Duodenal mucosa (tissue), 2 donors: ENCODE results near the gene LIFR.
A peak's percentile ranks its signal among the peaks of the same experiment; 100 is the strongest.

Source experiments
- H3K27ac ChIP-seq: one replicate; pipeline ENCODE4 v1.7.0; 2013; ENCODE audit warnings: low read depth, low read length
- H3K27me3 ChIP-seq, 2 donors: one replicate each; pipeline ENCODE4 v1.7.0; 2013; ENCODE audit warnings: low read length in 2 of 2, control low read depth in 1 of 2; ENCODE audit not compliant: insufficient read depth in 2 of 2, control insufficient read depth in 1 of 2
- H3K36me3 ChIP-seq, 2 donors: one replicate each; pipeline ENCODE4 v1.7.0; 2013; ENCODE audit warnings: low read length in 2 of 2, control low read depth in 1 of 2; ENCODE audit not compliant: insufficient read depth in 2 of 2, control insufficient read depth in 1 of 2
- H3K4me1 ChIP-seq, 2 donors: one replicate each; pipeline ENCODE4 v1.7.0; 2013; ENCODE audit warnings: low read length in 2 of 2, control low read depth in 1 of 2; ENCODE audit not compliant: insufficient read depth in 2 of 2, control insufficient read depth in 1 of 2
- H3K4me3 ChIP-seq, 2 donors: one replicate each; pipeline ENCODE4 v1.7.0; 2013; ENCODE audit warnings: low read length in 2 of 2, low read depth in 1 of 2
- H3K9ac ChIP-seq, 2 donors: one replicate each; pipeline ENCODE4 v1.7.0; 2013; ENCODE audit warnings: low read length in 2 of 2, low read depth in 1 of 2
- H3K9me3 ChIP-seq, 2 donors: one replicate each; pipeline ENCODE4 v1.7.0; 2013; ENCODE audit warnings: low read length in 2 of 2, control low read depth in 1 of 2; ENCODE audit not compliant: control insufficient read depth in 1 of 2

Gene LIFR

GRCh38 chr5:38468202-38468673 is 88.2 kb downstream of the LIFR start:
- Histone ChIP-seq H3K27ac (peak overlapping the region; percentile 50), H3K4me1 (peaks cover 7 to 14% of the 10 kb centered on the region in 2 donors)

DNA sequence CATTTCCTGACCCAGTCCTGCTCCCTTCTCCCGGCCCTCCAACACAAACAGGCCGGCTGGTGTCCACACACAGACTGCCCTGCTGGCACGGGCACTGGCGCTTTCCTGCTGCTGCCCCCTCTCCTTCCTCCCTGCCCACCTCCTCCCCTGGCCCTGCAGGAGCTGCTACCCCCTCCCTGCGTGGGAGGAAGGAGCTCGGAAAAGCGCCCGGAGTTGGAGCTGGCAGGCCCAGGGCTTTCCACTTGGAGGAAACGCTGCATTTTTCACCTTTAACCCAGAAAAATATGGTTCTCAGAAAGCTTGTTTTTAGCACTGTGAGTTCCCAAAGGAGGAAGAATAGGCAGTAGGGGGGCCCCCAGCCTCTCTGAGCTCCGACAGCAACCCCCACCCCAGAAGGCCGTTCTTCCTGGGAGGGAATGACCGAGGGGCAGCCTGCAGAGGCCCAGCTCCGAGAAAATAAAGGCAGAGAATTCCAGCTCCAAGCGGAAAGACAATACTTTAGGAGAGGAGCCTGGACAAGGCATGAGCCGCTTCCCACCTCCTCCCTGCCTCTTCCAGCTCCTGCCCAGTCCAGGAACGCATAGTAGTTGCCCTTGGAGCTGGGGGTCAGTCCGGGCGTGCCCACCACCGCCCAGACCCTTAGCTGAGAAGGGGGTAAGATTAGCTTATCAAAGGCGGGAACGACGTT is 88.9 kb downstream of the LIFR start:
- H3K9me3 ChIP-seq = no peaks in the 10 kb centered on the region
- H3K36me3 ChIP-seq = no peaks in the 10 kb centered on the region
- H3K4me1 ChIP-seq = peaks cover 7 to 14% of the 10 kb centered on the region in 2 donors
- H3K9ac ChIP-seq = no peak overlapping the region
- no peak overlapping the region for H3K4me3 ChIP-seq
- H3K27ac ChIP-seq = peak overlapping the region; percentile 51
- H3K27me3 ChIP-seq = peaks cover 0 to 6% of the 10 kb centered on the region in 2 donors

More at GRCh38 chr5:38468202-38468673, 88.2 kb downstream of the LIFR start:
- Histone ChIP-seq H3K9me3 (no peaks in the 10 kb centered on the region), H3K9ac (no peak overlapping the region), H3K4me3 (no peak overlapping the region), H3K27me3 (peaks cover 2 to 6% of the 10 kb centered on the region in 2 donors), H3K36me3 (no peaks in the 10 kb centered on the region)

- Histone ChIP-seq H3K27ac (peak overlapping the region; percentile 51), H3K4me1 (peaks cover 7 to 14% of the 10 kb centered on the region in 2 donors), H3K4me3 (no peak overlapping the region)
Observed at GRCh38 chr5:38466424-38467189, 89.8 kb downstream of the LIFR start.

GRCh38 chr5:38465702-38466423 is 90.6 kb downstream of the LIFR start:
- no peaks in the 10 kb centered on the region for H3K36me3 ChIP-seq
- no peak overlapping the region for H3K4me3 ChIP-seq
- H3K9me3 ChIP-seq = no peaks in the 10 kb centered on the region
- H3K4me1 ChIP-seq = peaks cover 7 to 14% of the 10 kb centered on the region in 2 donors
- no peak overlapping the region for H3K9ac ChIP-seq
- peaks cover 0 to 6% of the 10 kb centered on the region in 2 donors for H3K27me3 ChIP-seq
- H3K27ac ChIP-seq = no peak overlapping the region

More at GRCh38 chr5:38466424-38467189, 89.8 kb downstream of the LIFR start:
- Histone ChIP-seq H3K9ac (no peak overlapping the region), H3K27me3 (peaks cover 0 to 6% of the 10 kb centered on the region in 2 donors), H3K36me3 (no peaks in the 10 kb centered on the region), H3K9me3 (no peaks in the 10 kb centered on the region)

DNA sequence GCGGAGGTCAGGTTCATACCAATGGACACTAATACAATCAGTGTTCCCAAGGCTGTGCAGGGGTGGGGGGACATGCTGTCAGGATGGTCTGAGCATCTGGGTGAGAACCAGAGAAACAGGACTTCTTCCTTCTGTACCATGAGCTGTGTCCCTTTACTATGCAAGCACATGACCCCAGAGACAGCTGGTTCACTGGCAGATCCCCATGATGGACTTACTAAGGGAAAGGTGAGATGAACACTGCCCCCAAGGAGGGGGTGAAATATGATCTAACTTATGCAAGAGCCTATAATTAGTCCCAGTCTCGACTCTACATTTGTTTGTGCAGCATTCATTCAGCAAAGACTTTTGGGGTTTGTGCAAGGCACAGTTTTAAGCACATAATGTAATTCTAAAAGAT is 91.4 kb downstream of the LIFR start:
- peaks cover 7 to 14% of the 10 kb centered on the region in 2 donors for H3K4me1 ChIP-seq
- H3K9me3 ChIP-seq = no peaks in the 10 kb centered on the region
- H3K27me3 ChIP-seq = peaks cover 0 to 8% of the 10 kb centered on the region in 2 donors
- no peak overlapping the region for H3K4me3 ChIP-seq
- no peak overlapping the region for H3K27ac ChIP-seq
- H3K36me3 ChIP-seq = no peaks in the 10 kb centered on the region
- no peak overlapping the region for H3K9ac ChIP-seq

- Histone ChIP-seq H3K9me3 (no peaks in the 10 kb centered on the region), H3K4me1 (peaks cover 7 to 11% of the 10 kb centered on the region in 2 donors), H3K27ac (no peak overlapping the region), H3K9ac (no peak overlapping the region), H3K36me3 (no peaks in the 10 kb centered on the region), H3K27me3 (peaks cover 0 to 9% of the 10 kb centered on the region in 2 donors), H3K4me3 (no peak overlapping the region)
Observed at GRCh38 chr5:38463634-38464521, 92.6 kb downstream of the LIFR start.

DNA sequence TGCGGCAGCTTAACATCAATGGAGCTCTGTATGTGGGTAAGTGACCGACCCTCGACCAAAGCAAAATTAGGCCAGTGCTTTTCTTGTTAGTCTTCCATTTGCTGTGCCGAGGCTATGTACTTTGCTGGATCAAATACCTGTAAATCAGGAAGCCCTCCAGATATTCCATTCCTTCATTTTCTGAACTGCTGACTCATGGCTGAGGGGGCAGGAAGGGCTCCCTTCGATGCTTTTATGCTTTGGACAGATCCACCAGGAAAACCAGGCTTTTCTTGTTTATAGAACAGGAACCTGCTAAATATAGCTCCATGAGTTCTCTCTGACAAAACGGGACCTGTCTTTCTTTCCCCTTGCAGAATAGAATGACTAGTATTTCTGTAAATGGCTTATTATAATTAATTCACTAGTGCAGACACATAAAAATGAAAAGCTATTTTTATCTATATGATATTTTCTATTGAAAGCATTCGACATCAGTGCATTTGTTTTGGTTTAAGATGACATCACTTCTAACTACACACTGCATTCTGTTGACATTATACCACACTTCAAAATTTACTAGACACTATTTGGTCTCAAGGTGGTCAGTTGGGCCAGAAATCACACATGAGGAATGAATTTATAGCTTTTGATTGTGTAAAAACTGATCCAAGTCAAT is 93.3 kb downstream of the LIFR start:
- H3K27ac ChIP-seq = no peak overlapping the region
- H3K36me3 ChIP-seq = no peaks in the 10 kb centered on the region
- H3K9me3 ChIP-seq = no peaks in the 10 kb centered on the region
- H3K27me3 ChIP-seq = peaks cover 0 to 9% of the 10 kb centered on the region in 2 donors
- no peak overlapping the region for H3K9ac ChIP-seq
- H3K4me3 ChIP-seq = no peak overlapping the region
- H3K4me1 ChIP-seq = peaks cover under 1 to 4% of the 10 kb centered on the region in 2 donors

- Histone ChIP-seq H3K9ac (no peak overlapping the region), H3K9me3 (no peaks in the 10 kb centered on the region)
Observed at GRCh38 chr5:38458174-38458573, 98.3 kb downstream of the LIFR start.

More at GRCh38 chr5:38458174-38458573, 98.3 kb downstream of the LIFR start:
- H3K27ac ChIP-seq = no peak overlapping the region
- no peaks in the 10 kb centered on the region for H3K36me3 ChIP-seq
- peaks cover 0 to 5% of the 10 kb centered on the region in 2 donors for H3K4me1 ChIP-seq
- H3K27me3 ChIP-seq = peaks cover 0 to 4% of the 10 kb centered on the region in 2 donors
- H3K4me3 ChIP-seq = no peak overlapping the region
